Measurements from ENCODE around the gene CANT1.
A peak's percentile ranks its signal among the peaks of the same experiment; 100 is the strongest.

The CANT1 gene

DNA sequence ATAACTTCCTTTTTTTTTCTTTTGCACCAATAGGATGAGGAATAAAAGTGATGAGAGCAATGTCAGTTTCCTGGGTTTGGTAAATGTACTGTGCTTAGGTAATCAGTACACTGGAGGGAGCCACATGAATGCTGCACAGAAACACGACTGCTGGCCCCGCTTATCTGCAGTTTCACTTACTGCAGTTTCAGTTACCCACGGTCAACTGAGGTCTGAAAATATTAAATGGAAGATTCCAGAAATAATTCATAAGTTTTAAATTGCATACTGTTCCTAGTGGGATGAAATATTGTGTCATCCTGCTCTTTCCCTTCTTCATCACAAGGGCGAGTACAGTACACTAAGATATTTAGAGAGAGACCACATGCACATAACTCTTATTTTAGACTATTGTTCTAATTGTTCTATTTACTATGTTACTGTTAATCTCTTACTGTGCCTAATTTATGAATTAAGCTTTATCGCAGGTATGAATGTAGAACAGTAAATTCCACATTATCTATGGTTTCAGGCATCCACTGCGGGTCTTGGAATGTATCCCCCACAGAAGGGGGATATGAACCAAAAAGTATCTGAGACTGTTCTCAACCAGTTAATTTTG lies 23.4 kb downstream of the CANT1 start:
- no peak for TF ChIP-seq CTCF (IDR thresholded peaks at IDR 0.05; ENCODE audit: insufficient read depth, low read depth, low read length, missing control alignments)
- H3K4me3 ChIP-seq (ENCODE audit: low read length), result no peak overlapping the region
- DNase-seq (ENCODE audit: low read depth), result no peak

DNA sequence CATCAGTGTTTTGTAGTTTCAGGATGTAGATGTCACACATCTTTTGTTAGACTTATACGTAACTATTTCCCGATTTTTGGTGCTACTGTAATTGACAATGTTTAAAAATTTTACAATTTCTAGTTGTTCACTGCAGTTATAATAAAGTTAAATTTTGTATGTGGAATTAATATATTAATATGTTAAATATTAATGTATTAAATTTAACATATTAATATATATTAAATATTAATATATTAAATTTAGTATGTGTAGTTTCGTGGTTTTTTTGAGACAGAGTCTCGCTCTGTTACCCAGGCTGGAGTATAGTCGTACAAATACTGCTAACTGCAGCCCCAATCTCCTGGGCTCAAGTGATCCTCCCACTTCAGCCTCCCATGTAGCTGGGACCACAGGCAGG lies 24.2 kb downstream of the CANT1 start:
- no peak for TF ChIP-seq CTCF (IDR thresholded peaks at IDR 0.05; ENCODE audit: insufficient read depth, low read depth, low read length, missing control alignments)
- no peak for DNase-seq (ENCODE audit: low read depth)
- H3K4me3 ChIP-seq (ENCODE audit: low read length), result no peak overlapping the region

DNA sequence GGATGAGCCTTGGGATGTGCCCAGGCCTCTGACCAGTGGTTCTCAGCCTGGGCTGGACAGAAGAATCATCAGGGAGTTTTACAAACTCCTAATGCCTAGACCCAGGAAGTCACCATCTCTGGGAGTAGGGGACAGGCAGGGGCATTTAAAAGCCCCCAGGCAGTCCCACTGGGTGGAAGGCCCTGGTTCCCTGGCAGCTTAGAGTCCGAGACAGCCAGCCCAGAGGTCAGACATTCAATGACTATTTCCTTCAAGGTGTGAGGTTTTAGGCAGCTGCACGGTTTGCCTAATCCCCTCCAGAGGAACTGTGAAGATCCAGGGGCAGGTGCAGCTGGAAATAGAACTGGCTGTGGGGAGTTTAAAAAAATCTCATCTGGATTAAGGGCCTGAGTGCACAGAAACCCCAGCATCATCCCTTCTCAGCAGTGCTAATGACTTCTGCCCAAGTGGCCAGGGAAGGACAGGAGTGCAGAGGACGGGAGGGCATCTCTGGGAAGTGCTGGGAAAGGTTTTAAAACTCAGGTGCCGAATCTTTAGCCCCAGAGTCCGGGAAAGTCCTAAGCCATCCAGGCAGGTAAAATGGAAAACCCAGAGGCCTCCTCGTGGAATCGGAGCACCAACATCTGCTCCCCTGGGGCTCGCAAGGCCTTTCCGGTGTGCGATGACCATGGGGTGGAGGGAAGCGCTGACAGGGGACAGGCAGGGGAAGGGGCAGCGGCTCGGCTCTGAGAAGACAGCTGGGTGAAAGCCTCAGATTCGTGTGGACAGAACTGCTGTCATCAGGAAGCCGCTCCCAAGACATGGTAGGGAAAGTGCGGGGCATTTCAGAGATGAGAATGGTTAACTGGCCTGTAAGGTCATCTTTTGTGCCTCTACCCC lies 28.3 kb downstream of the CANT1 start:
- TF ChIP-seq CTCF (IDR thresholded peaks at IDR 0.05; ENCODE audit: insufficient read depth, low read depth, low read length, missing control alignments), result no peak
- DNase-seq (ENCODE audit: low read depth), result no peak
- H3K4me3 ChIP-seq (ENCODE audit: low read length), result no peak overlapping the region

DNA sequence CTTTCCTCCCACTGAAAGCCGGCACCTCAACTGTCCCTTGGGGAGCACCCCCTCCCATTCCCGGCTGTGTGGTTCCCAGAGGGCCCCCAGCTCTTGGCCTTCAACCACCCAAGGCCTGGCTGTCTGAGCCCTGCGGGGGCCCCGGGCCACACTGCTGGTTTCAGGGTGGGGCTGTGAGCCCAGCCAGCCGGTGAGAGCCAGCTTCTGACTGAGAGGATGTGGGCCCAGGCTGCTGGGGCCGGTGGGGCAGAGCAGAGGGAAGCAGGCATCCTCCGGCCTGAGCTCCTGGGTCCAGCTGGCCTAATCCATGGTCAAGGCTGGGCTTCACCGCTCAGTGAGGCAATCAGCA lies 29.0 kb downstream of the CANT1 start:
- H3K4me3 ChIP-seq (ENCODE audit: low read length), result no peak overlapping the region
- no peak for DNase-seq (ENCODE audit: low read depth)
- TF ChIP-seq CTCF (IDR thresholded peaks at IDR 0.05; ENCODE audit: insufficient read depth, low read depth, low read length, missing control alignments), result no peak

GRCh38 chr17:78979780-78980623 lies 29.6 kb downstream of the CANT1 start, which contains the start of gene LGALS3BP:
Gene LGALS3BP (minus strand): TSS chr17:78979923. CDS start chr17:78977191, 2,732 bp downstream.
- peak; percentile 65 for DNase-seq (ENCODE audit: low read depth)
- no peak for TF ChIP-seq CTCF (IDR thresholded peaks at IDR 0.05; ENCODE audit: insufficient read depth, low read depth, low read length, missing control alignments)
- peak within 1 kb of the TSS; percentile 50 for H3K4me3 ChIP-seq (ENCODE audit: low read length)

- no peak for DNase-seq (ENCODE audit: low read depth)
- no peak for TF ChIP-seq CTCF (IDR thresholded peaks at IDR 0.05; ENCODE audit: insufficient read depth, low read depth, low read length, missing control alignments)
- H3K4me3 ChIP-seq (ENCODE audit: low read length), result no peak overlapping the region
Observed at GRCh38 chr17:78977997-78978973, 31.3 kb downstream of the CANT1 start.

All from epithelial cell of esophagus (primary cell).